OCI-LY1 (cell line): ENCODE data around the gene ELN.
A peak's percentile ranks its signal among the peaks of the same experiment; 100 is the strongest.

Source experiments
- H2AFZ ChIP-seq: fragments of 200-600 bp; sonication (generic), shearing (Covaris generic); 2 replicates; pipeline ENCODE4 v1.6.0; 2014; ENCODE audit warnings: antibody characterized with exemption, mild to moderate bottlenecking, low read length
- H3F3A ChIP-seq: fragments of 200-600 bp; sonication (generic), shearing (Covaris generic); 2 replicates; pipeline ENCODE4 v1.6.0; 2014; ENCODE audit warnings: mild to moderate bottlenecking, antibody characterized with exemption, low read length, moderate library complexity; ENCODE audit not compliant: insufficient read depth
- H3K27ac ChIP-seq: fragments of 200-600 bp; sonication (generic); 2 replicates; pipeline ENCODE4 v1.5.1; 2014; ENCODE audit warnings: low read length, mixed run types, mild to moderate bottlenecking, low read depth; ENCODE audit not compliant: poor library complexity, severe bottlenecking
- H3K27me3 ChIP-seq: fragments of 200-600 bp; sonication (generic); 2 replicates; pipeline ENCODE4 v1.6.0; 2014; ENCODE audit warnings: antibody characterized with exemption, mild to moderate bottlenecking, low read length, moderate library complexity; ENCODE audit not compliant: insufficient read depth
- H3K36me3 ChIP-seq: fragments of 200-600 bp; sonication (generic); 2 replicates; pipeline ENCODE4 v1.6.1; 2014; ENCODE audit warnings: mild to moderate bottlenecking, antibody characterized with exemption, low read length, moderate library complexity, mixed read lengths; ENCODE audit not compliant: insufficient read depth
- H3K4me1 ChIP-seq: fragments of 200-600 bp; sonication (generic); 2 replicates; pipeline ENCODE4 v1.5.1; 2014; ENCODE audit warnings: mild to moderate bottlenecking, low read length, moderate library complexity; ENCODE audit not compliant: insufficient read depth, severe bottlenecking
- H3K4me2 ChIP-seq: fragments of 200-600 bp; sonication (generic), shearing (Covaris generic); 2 replicates; pipeline ENCODE4 v1.6.1; 2014; ENCODE audit warnings: low read length
- H3K4me3 ChIP-seq: fragments of 200-600 bp; sonication (generic); 2 replicates; pipeline ENCODE4 v1.5.1; 2014; ENCODE audit warnings: low read length, low read depth, mild to moderate bottlenecking, mixed read lengths; ENCODE audit not compliant: poor library complexity, severe bottlenecking
- H3K79me2 ChIP-seq: fragments of 200-600 bp; shearing (Covaris generic); 2 replicates; pipeline ENCODE4 v1.6.1; 2016; ENCODE audit warnings: mixed run types, low read length, mixed read lengths; ENCODE audit not compliant: insufficient read depth
- H3K9ac ChIP-seq: fragments of 200-600 bp; sonication (generic), shearing (Covaris generic); 2 replicates; pipeline ENCODE4 v1.6.1; 2014; ENCODE audit warnings: mild to moderate bottlenecking, low read length, mixed read lengths
- H3K9me2 ChIP-seq: fragments of 200-600 bp; sonication (generic), shearing (Covaris generic); 2 replicates; pipeline ENCODE4 v1.6.1; 2014; ENCODE audit warnings: low read depth, mild to moderate bottlenecking, low read length, mixed read lengths
- H3K9me3 ChIP-seq: fragments of 200-600 bp; shearing (Covaris generic); 2 replicates; pipeline ENCODE4 v1.6.1; 2014; ENCODE audit warnings: low read length, mixed read lengths
- H4K20me1 ChIP-seq: fragments of 200-600 bp; sonication (generic), shearing (Covaris generic); 2 replicates; pipeline ENCODE4 v1.6.0; 2016; ENCODE audit warnings: mild to moderate bottlenecking, low read length; ENCODE audit not compliant: insufficient read depth
- CTCF ChIP-seq: fragments of 200-600 bp; sonication (generic), shearing (Covaris generic); IDR thresholded peaks from 2 replicates; pipeline ENCODE4 v1.5.1; 2017; ENCODE audit warnings: mild to moderate bottlenecking, antibody characterized with exemption, low read length, moderate library complexity, mixed read lengths
- EZH2 ChIP-seq: fragments of 200-600 bp; sonication (generic), shearing (Covaris generic); IDR thresholded peaks from 2 replicates; pipeline ENCODE4 v1.8.0; 2017; ENCODE audit warnings: borderline replicate concordance, mixed run types, mild to moderate bottlenecking, antibody characterized with exemption, low read length, moderate library complexity, mixed read lengths

The ELN gene

DNA sequence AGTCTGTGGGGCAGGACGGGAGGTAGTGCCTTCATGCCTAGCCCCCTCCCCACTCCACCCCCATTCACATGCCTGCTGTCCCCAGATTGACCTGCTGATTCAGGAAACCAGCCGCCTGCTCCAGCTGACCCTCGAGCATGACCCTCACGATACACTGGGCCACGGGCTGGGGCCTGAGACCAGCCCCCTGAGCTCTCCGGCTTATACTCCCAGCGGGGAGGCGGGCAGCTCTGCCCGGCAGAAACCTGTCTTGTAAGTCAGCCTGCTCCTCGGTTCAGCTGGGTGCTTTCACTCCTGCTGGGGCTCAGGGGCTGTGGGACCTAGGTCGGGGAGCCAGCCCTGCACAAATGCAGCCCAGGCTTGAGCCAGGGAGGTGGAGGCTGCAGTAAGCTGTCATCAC lies 78.0 kb downstream of the ELN start:
- Histone ChIP-seq H2AFZ (no peak overlapping the region), H3K9me3 (no peaks in the 10 kb centered on the region), H3K27ac (no peak overlapping the region), H3F3A (no peaks in the 10 kb centered on the region), H3K4me1 (peaks cover 13% of the 10 kb centered on the region), H3K4me2 (no peak overlapping the region), H3K27me3 (no peaks in the 10 kb centered on the region), H3K4me3 (no peak overlapping the region), H3K79me2 (no peaks in the 10 kb centered on the region), H3K36me3 (peaks cover 64% of the 10 kb centered on the region), H3K9ac (no peak overlapping the region), H3K9me2 (no peaks in the 10 kb centered on the region), H4K20me1 (no peaks in the 10 kb centered on the region)
- TF ChIP-seq EZH2: no peak
- no peak for TF ChIP-seq CTCF

DNA sequence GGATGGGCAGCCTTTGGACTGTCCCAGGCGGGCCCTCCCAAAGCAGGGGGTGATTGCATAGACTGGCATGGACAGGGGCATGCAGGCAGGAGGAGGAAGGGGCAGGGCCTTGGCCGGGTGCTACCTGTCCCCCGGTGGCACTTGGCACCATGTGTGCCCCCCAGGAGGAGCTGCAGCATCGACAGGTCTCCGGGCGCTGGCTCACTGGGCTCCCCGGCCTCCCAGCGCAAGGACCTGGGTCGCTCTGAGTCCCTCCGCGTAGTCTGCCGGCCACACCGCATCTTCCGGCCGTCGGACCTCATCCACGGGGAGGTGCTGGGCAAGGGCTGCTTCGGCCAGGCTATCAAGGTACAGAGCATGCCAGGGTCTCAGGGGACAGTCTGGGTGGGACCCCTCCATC lies 78.9 kb downstream of the ELN start:
- peaks cover 71% of the 10 kb centered on the region for H3K36me3 ChIP-seq

GRCh38 chr7:74115326-74115725 lies 87.4 kb downstream of the ELN start:
- peak; percentile 12; the same call in 1 of the 2 replicates for TF ChIP-seq CTCF
- no peak for TF ChIP-seq EZH2
- peaks cover 59% of the 10 kb centered on the region for H3K36me3 ChIP-seq
- no peaks in the 10 kb centered on the region for H3K79me2 ChIP-seq
- H3K27ac ChIP-seq: no peak overlapping the region
- H2AFZ ChIP-seq: no peak overlapping the region
- H3K4me2 ChIP-seq: no peak overlapping the region
- H4K20me1 ChIP-seq: no peaks in the 10 kb centered on the region
- H3K9me3 ChIP-seq: no peaks in the 10 kb centered on the region
- H3F3A ChIP-seq: no peaks in the 10 kb centered on the region
- no peak overlapping the region for H3K4me3 ChIP-seq
- no peaks in the 10 kb centered on the region for H3K9me2 ChIP-seq
- H3K9ac ChIP-seq: no peak overlapping the region
- no peaks in the 10 kb centered on the region for H3K4me1 ChIP-seq
- H3K27me3 ChIP-seq: no peaks in the 10 kb centered on the region

More for the DNA sequence above, 78.9 kb downstream of the ELN start:
- H3K79me2 ChIP-seq: no peaks in the 10 kb centered on the region
- no peak overlapping the region for H3K9ac ChIP-seq
- H3F3A ChIP-seq: no peaks in the 10 kb centered on the region
- no peaks in the 10 kb centered on the region for H3K27me3 ChIP-seq
- peaks cover 4% of the 10 kb centered on the region for H3K4me1 ChIP-seq
- TF ChIP-seq EZH2: no peak
- TF ChIP-seq CTCF: no peak
- no peaks in the 10 kb centered on the region for H3K9me3 ChIP-seq
- H4K20me1 ChIP-seq: no peaks in the 10 kb centered on the region
- no peaks in the 10 kb centered on the region for H3K9me2 ChIP-seq
- H2AFZ ChIP-seq: no peak overlapping the region
- no peak overlapping the region for H3K27ac ChIP-seq
- H3K4me2 ChIP-seq: no peak overlapping the region
- no peak overlapping the region for H3K4me3 ChIP-seq
